ENCODE measurements around the gene ZGPAT.

ZGPAT gene

GRCh38 chr20:63782051-63782471, 74.2 kb downstream of the ZGPAT start:
- H3K4me1 ChIP-seq (ENCODE audit: low read length) = peaks cover 11% of the 10 kb centered on the region; the same call in 1 of the 2 replicates
- H2AFZ ChIP-seq (ENCODE audit: low read depth, low read length) = peak overlapping the region; percentile 26; the same call in 1 of the 2 replicates
- no peaks in the 10 kb centered on the region for H4K20me1 ChIP-seq (ENCODE audit: insufficient read depth, low read length)
- peaks cover 5% of the 10 kb centered on the region; the same call in 1 of the 2 replicates for H3K9me3 ChIP-seq (ENCODE audit: insufficient read depth, low read length)
- peak overlapping the region; percentile 50 for H3K4me2 ChIP-seq (ENCODE audit: low read length)
- TF ChIP-seq CTCF (IDR thresholded peaks at IDR 0.05; ENCODE audit: low read depth, low read length) = peak; percentile 44
- TF ChIP-seq EZH2phosphoT487 (IDR thresholded peaks at IDR 0.05; ENCODE audit: low read depth) = no peak
- H3K27me3 ChIP-seq (ENCODE audit: low read depth, low read length) = no peaks in the 10 kb centered on the region
- no peaks in the 10 kb centered on the region for H3K36me3 ChIP-seq (replicated peaks; ENCODE audit: low read depth, low read length)
- no peak overlapping the region for H3K9ac ChIP-seq (ENCODE audit: low read length)
- peak overlapping the region; percentile 35 for H3K4me3 ChIP-seq (ENCODE audit: low read length)
- H3K79me2 ChIP-seq (ENCODE audit: low read length) = no peaks in the 10 kb centered on the region
- H3K27ac ChIP-seq (ENCODE audit: low read length) = no peak overlapping the region

GRCh38 chr20:63782521-63782971, 74.7 kb downstream of the ZGPAT start:
- H3K4me1 ChIP-seq (ENCODE audit: low read length) = peaks cover 11% of the 10 kb centered on the region; the same call in 1 of the 2 replicates
- no peaks in the 10 kb centered on the region for H3K79me2 ChIP-seq (ENCODE audit: low read length)
- no peak overlapping the region for H3K27ac ChIP-seq (ENCODE audit: low read length)
- no peak overlapping the region for H3K9ac ChIP-seq (ENCODE audit: low read length)
- no peak overlapping the region for H3K4me3 ChIP-seq (ENCODE audit: low read length)
- no peaks in the 10 kb centered on the region for H4K20me1 ChIP-seq (ENCODE audit: insufficient read depth, low read length)
- H3K9me3 ChIP-seq (ENCODE audit: insufficient read depth, low read length) = peaks cover 2% of the 10 kb centered on the region; the same call in 1 of the 2 replicates
- no peak overlapping the region for H2AFZ ChIP-seq (ENCODE audit: low read depth, low read length)
- TF ChIP-seq CTCF (IDR thresholded peaks at IDR 0.05; ENCODE audit: low read depth, low read length) (no peak), EZH2phosphoT487 (IDR thresholded peaks at IDR 0.05; ENCODE audit: low read depth) (no peak)
- peak overlapping the region; percentile 50; the same call in 1 of the 2 replicates for H3K4me2 ChIP-seq (ENCODE audit: low read length)
- H3K27me3 ChIP-seq (ENCODE audit: low read depth, low read length) = no peaks in the 10 kb centered on the region
- H3K36me3 ChIP-seq (replicated peaks; ENCODE audit: low read depth, low read length) = no peaks in the 10 kb centered on the region

- H3K4me2 ChIP-seq (ENCODE audit: low read length) = no peak overlapping the region
- no peaks in the 10 kb centered on the region for H3K9me3 ChIP-seq (ENCODE audit: insufficient read depth, low read length)
- no peaks in the 10 kb centered on the region for H3K79me2 ChIP-seq (ENCODE audit: low read length)
- H3K27me3 ChIP-seq (ENCODE audit: low read depth, low read length) = no peaks in the 10 kb centered on the region
- no peak overlapping the region for H2AFZ ChIP-seq (ENCODE audit: low read depth, low read length)
- H3K27ac ChIP-seq (ENCODE audit: low read length) = no peak overlapping the region
- no peaks in the 10 kb centered on the region for H4K20me1 ChIP-seq (ENCODE audit: insufficient read depth, low read length)
- no peak overlapping the region for H3K4me3 ChIP-seq (ENCODE audit: low read length)
- TF ChIP-seq CTCF (IDR thresholded peaks at IDR 0.05; ENCODE audit: low read depth, low read length) (no peak), EZH2phosphoT487 (IDR thresholded peaks at IDR 0.05; ENCODE audit: low read depth) (no peak)
- H3K9ac ChIP-seq (ENCODE audit: low read length) = no peak overlapping the region
- no peaks in the 10 kb centered on the region for H3K36me3 ChIP-seq (replicated peaks; ENCODE audit: low read depth, low read length)
- peaks cover 11% of the 10 kb centered on the region; the same call in 1 of the 2 replicates for H3K4me1 ChIP-seq (ENCODE audit: low read length)
Measured at GRCh38 chr20:63783970-63784369, 76.1 kb downstream of the ZGPAT start.

- H3K4me2 ChIP-seq (ENCODE audit: low read length) = no peak overlapping the region
- no peak overlapping the region for H2AFZ ChIP-seq (ENCODE audit: low read depth, low read length)
- no peak overlapping the region for H3K4me3 ChIP-seq (ENCODE audit: low read length)
- H3K36me3 ChIP-seq (replicated peaks; ENCODE audit: low read depth, low read length) = no peaks in the 10 kb centered on the region
- H3K27ac ChIP-seq (ENCODE audit: low read length) = no peak overlapping the region
- no peaks in the 10 kb centered on the region for H4K20me1 ChIP-seq (ENCODE audit: insufficient read depth, low read length)
- TF ChIP-seq EZH2phosphoT487 (IDR thresholded peaks at IDR 0.05; ENCODE audit: low read depth) = no peak
- TF ChIP-seq CTCF (IDR thresholded peaks at IDR 0.05; ENCODE audit: low read depth, low read length) = no peak
- no peak overlapping the region for H3K9ac ChIP-seq (ENCODE audit: low read length)
- peaks cover 11% of the 10 kb centered on the region; the same call in 1 of the 2 replicates for H3K4me1 ChIP-seq (ENCODE audit: low read length)
- H3K9me3 ChIP-seq (ENCODE audit: insufficient read depth, low read length) = no peaks in the 10 kb centered on the region
- no peaks in the 10 kb centered on the region for H3K27me3 ChIP-seq (ENCODE audit: low read depth, low read length)
- no peaks in the 10 kb centered on the region for H3K79me2 ChIP-seq (ENCODE audit: low read length)
Measured at GRCh38 chr20:63785691-63786131, 77.9 kb downstream of the ZGPAT start.
